OCI-M2 (cell line): ENCODE results near the gene APH1B.
"Not testable (repeated sequence)": the region's sequence is repeated elsewhere in the genome, so short reads cannot be mapped to it uniquely, and the experiment has no call there.

Experiments
- DNase-seq: peaks from one replicate; lab custom pipeline; 2025; ENCODE audit not compliant: unreplicated experiment; lab: John Stamatoyannopoulos, UW

APH1B gene

GRCh38 chr15:63294359-63294758, 17.0 kb downstream of the APH1B start:
- DNase-seq: no peak

GRCh38 chr15:63295341-63295740, 17.9 kb downstream of the APH1B start:
- DNase-seq: no peak

GRCh38 chr15:63296195-63296594, 18.8 kb downstream of the APH1B start:
- no peak for DNase-seq

- no peak for DNase-seq
Measured at GRCh38 chr15:63299943-63300575, 22.7 kb downstream of the APH1B start.

GRCh38 chr15:63301088-63301487, 23.7 kb downstream of the APH1B start:
- DNase-seq: no peak

- DNase-seq: no peak
Measured at GRCh38 chr15:63305260-63305659, 27.9 kb downstream of the APH1B start.

- DNase-seq: no peak
Measured at GRCh38 chr15:63306492-63307073, 29.2 kb downstream of the APH1B start.

- DNase-seq: no peak
Measured at GRCh38 chr15:63308491-63308890, 31.1 kb downstream of the APH1B start.

- DNase-seq: no peak
Measured at GRCh38 chr15:63308947-63309346, 31.5 kb downstream of the APH1B start.

GRCh38 chr15:63310646-63311045, 33.2 kb downstream of the APH1B start:
- no peak for DNase-seq

- DNase-seq: no peak
Measured at GRCh38 chr15:63312286-63312685, 34.9 kb downstream of the APH1B start.

GRCh38 chr15:63313825-63314224, 36.4 kb downstream of the APH1B start:
- no peak for DNase-seq

- no peak for DNase-seq
Measured at GRCh38 chr15:63314409-63314808, 37.0 kb downstream of the APH1B start.

GRCh38 chr15:63318344-63318743, 40.9 kb downstream of the APH1B start:
- no peak for DNase-seq

- no peak for DNase-seq
Measured at GRCh38 chr15:63319065-63319464, 41.7 kb downstream of the APH1B start.

- not testable (repeated sequence) for DNase-seq
Measured at GRCh38 chr15:63320446-63320845, 43.0 kb downstream of the APH1B start.

- DNase-seq: not testable (repeated sequence)
Measured at GRCh38 chr15:63320981-63321380, 43.6 kb downstream of the APH1B start.

- DNase-seq: no peak
Measured at GRCh38 chr15:63321462-63321861, 44.1 kb downstream of the APH1B start.

GRCh38 chr15:63322541-63322940, 45.1 kb downstream of the APH1B start:
- DNase-seq: no peak

- no peak for DNase-seq
Measured at GRCh38 chr15:63323798-63324563, 46.6 kb downstream of the APH1B start.

GRCh38 chr15:63324770-63325169, 47.4 kb downstream of the APH1B start:
- DNase-seq: no peak
